HEK293 (cell line): ENCODE results near the gene CATSPERE.

ENCODE experiments used
- CTCF ChIA-PET: fragments of 350-600 bp; formaldehyde crosslinking; extraction: SDS; loops from one replicate; lab custom pipeline; 2021; ENCODE audit warnings: antibody characterized with exemption; lab: Yijun Ruan, JAX
- POLR2A ChIA-PET: fragments of 300-600 bp; formaldehyde crosslinking; extraction: SDS; loops from one replicate; lab custom pipeline; 2020; ENCODE audit warnings: antibody characterized with exemption, inconsistent platforms; lab: Yijun Ruan, JAX
- H3K27ac ChIP-seq: fragments of 200-500 bp; sonication (Bioruptor generic); 2 replicates; pipeline ENCODE4 v1.5.1; 2014; ENCODE audit warnings: low read depth, low read length, control low read depth, inconsistent platforms; ENCODE audit errors: extremely low read depth
- H3K36me3 ChIP-seq, 2 experiments: fragments of 200-500 bp in 1 of 2; sonication (Bioruptor generic) in 1 of 2; 1 replicate in 1 of 2; 2 replicates in 1 of 2; pipeline ENCODE4 v1.5.1; 2014 to 2017; ENCODE audit warnings: inconsistent platforms in 2 of 2, low read length in 2 of 2; ENCODE audit not compliant: control insufficient read depth in 2 of 2, insufficient read depth in 1 of 2
- H3K4me1 ChIP-seq: fragments of 200-500 bp; sonication (Bioruptor generic); 2 replicates; pipeline ENCODE4 v1.5.1; 2014; ENCODE audit warnings: mild to moderate bottlenecking, low read length, inconsistent platforms; ENCODE audit not compliant: control insufficient read depth, insufficient read depth
- H3K4me3 ChIP-seq: 2 replicates; pipeline ENCODE4 v1.5.1; 2011; ENCODE audit warnings: low read depth, mild to moderate bottlenecking, control low read depth, low read length, moderate library complexity
- H3K9me3 ChIP-seq: fragments of 200-500 bp; sonication (Bioruptor generic); 2 replicates; pipeline ENCODE4 v1.5.1; 2014; ENCODE audit warnings: low read depth, low read length, inconsistent platforms; ENCODE audit not compliant: control insufficient read depth, insufficient read depth
- EGR2 ChIP-seq: fragments of 450-650 bp; formaldehyde crosslinking; IDR thresholded peaks from 2 replicates; pipeline ENCODE4 v1.5.1; 2016; ENCODE audit warnings: low read depth, missing biosample characterization, missing genetic modification characterization
- SCRT2 ChIP-seq: fragments of 450-650 bp; formaldehyde crosslinking; IDR thresholded peaks from 2 replicates; pipeline ENCODE4 v1.5.1; 2016; ENCODE audit warnings: missing biosample characterization, missing genetic modification characterization
- SP3 ChIP-seq: fragments of 450-650 bp; formaldehyde crosslinking; IDR thresholded peaks from 2 replicates; pipeline ENCODE4 v1.5.1; 2016; ENCODE audit warnings: missing biosample characterization, missing genetic modification characterization
- ZEB2 ChIP-seq: fragments of 450-650 bp; formaldehyde crosslinking; IDR thresholded peaks from 2 replicates; pipeline ENCODE4 v1.5.1; 2016; ENCODE audit warnings: missing biosample characterization, missing genetic modification characterization
- ZFP69B ChIP-seq: fragments of 450-650 bp; formaldehyde crosslinking; IDR thresholded peaks from 2 replicates; pipeline ENCODE4 v1.5.1; 2016; ENCODE audit warnings: missing biosample characterization, missing genetic modification characterization
- ZNF169 ChIP-seq: fragments of 450-650 bp; formaldehyde crosslinking; IDR thresholded peaks from 2 replicates; pipeline ENCODE4 v1.5.1; 2016; ENCODE audit warnings: missing biosample characterization, missing genetic modification characterization
- ZNF266 ChIP-seq: fragments of 450-650 bp; formaldehyde crosslinking; IDR thresholded peaks from 2 replicates; pipeline ENCODE4 v1.5.1; 2016; ENCODE audit warnings: missing biosample characterization, missing genetic modification characterization, low read depth
- ZNF324 ChIP-seq: fragments of 450-650 bp; formaldehyde crosslinking; IDR thresholded peaks from 2 replicates; pipeline ENCODE4 v1.5.1; 2016; ENCODE audit warnings: missing biosample characterization, missing genetic modification characterization
- ZNF335 ChIP-seq: fragments of 450-650 bp; formaldehyde crosslinking; conservative IDR thresholded peaks from 2 replicates; pipeline ENCODE4 v1.5.1; 2016; ENCODE audit warnings: missing biosample characterization, missing genetic modification characterization
- ZNF391 ChIP-seq: fragments of 450-650 bp; formaldehyde crosslinking; IDR thresholded peaks from 2 replicates; pipeline ENCODE4 v1.5.1; 2016; ENCODE audit warnings: low read depth, missing biosample characterization, missing genetic modification characterization, borderline replicate concordance
- ZNF404 ChIP-seq: fragments of 450-650 bp; formaldehyde crosslinking; IDR thresholded peaks from 2 replicates; pipeline ENCODE4 v1.5.1; 2017; ENCODE audit warnings: missing biosample characterization, missing genetic modification characterization
- ZNF501 ChIP-seq: fragments of 450-650 bp; formaldehyde crosslinking; IDR thresholded peaks from 2 replicates; pipeline ENCODE4 v1.5.1; 2016; ENCODE audit warnings: missing biosample characterization, missing genetic modification characterization
- ZNF514 ChIP-seq: fragments of 450-650 bp; formaldehyde crosslinking; IDR thresholded peaks from 2 replicates; pipeline ENCODE4 v1.5.1; 2016; ENCODE audit warnings: missing biosample characterization, missing genetic modification characterization
- ZNF529 ChIP-seq: fragments of 450-650 bp; formaldehyde crosslinking; IDR thresholded peaks from 2 replicates; pipeline ENCODE4 v1.5.1; 2017; ENCODE audit warnings: missing genetic modification characterization, missing biosample characterization; ENCODE audit not compliant: insufficient replicate concordance
- ZNF660 ChIP-seq: fragments of 450-650 bp; IDR thresholded peaks from 2 replicates; pipeline ENCODE4 v1.5.1; 2018; ENCODE audit warnings: missing biosample characterization, mild to moderate bottlenecking, missing genetic modification characterization
- ZNF792 ChIP-seq: fragments of 450-650 bp; formaldehyde crosslinking; IDR thresholded peaks from 2 replicates; pipeline ENCODE4 v1.5.1; 2016; ENCODE audit warnings: missing biosample characterization, missing genetic modification characterization
- ZNF837 ChIP-seq: fragments of 450-650 bp; formaldehyde crosslinking; IDR thresholded peaks from 2 replicates; pipeline ENCODE4 v1.5.1; 2016; ENCODE audit warnings: missing biosample characterization, missing genetic modification characterization
- ZNF843 ChIP-seq: fragments of 450-650 bp; formaldehyde crosslinking; IDR thresholded peaks from 2 replicates; pipeline ENCODE4 v1.5.1; 2016; ENCODE audit warnings: missing biosample characterization, missing genetic modification characterization
- TF ChIP-seq, protein P1 (sequence below): fragments of 450-650 bp; formaldehyde crosslinking; IDR thresholded peaks from 2 replicates; pipeline ENCODE4 v1.5.1; 2016; ENCODE audit warnings: missing biosample characterization, missing genetic modification characterization
- TF ChIP-seq, protein P2 (sequence below): fragments of 450-650 bp; formaldehyde crosslinking; conservative IDR thresholded peaks from 2 replicates; pipeline ENCODE4 v1.5.1; 2016; ENCODE audit warnings: low read depth, missing biosample characterization, missing genetic modification characterization

The CATSPERE gene

DNA sequence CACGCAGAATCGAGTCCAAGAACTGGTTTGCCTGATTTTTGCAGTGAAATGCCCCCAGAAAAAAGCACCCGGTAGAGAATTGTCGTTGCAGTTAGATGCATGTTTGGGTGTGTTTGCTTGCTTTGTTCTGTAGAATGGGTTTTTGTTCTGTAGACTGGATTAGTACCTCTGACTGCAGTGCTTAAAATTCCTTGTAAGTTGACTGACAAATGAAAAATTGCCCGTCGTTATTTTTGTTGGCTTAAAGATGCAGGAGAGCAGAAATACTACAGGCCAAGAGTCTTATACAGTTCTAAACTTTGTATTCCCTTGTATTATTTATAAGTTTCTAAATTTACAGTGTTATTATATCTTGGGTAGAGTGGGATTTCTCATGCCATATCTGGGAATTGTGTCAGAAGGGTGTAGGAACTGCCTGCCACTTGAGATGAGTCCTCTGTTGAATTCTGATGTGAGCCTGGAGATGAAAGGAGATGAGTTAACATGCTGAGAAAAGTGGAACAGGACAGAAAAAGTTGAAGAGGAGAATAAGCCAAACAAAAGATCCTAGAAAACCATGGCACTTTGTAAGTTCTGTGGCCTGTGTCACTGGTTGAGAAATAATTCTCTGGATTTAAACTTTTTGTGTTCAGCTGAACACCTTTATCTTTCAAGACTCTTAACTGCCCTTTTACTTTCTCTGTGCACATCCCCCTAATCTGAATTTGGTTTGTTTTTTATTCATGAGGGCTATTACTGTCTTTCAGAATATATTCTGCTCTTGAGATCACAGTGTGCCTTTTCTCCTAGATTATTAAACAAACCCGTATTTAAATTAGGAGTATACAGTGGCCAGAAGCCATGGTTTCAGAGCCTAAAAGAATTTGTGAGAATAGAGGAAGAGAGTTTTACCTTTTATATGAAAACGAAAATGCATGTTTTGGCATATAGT is 193.3 kb downstream of the CATSPERE start (continued):
- TF ChIP-seq, protein P1, sequence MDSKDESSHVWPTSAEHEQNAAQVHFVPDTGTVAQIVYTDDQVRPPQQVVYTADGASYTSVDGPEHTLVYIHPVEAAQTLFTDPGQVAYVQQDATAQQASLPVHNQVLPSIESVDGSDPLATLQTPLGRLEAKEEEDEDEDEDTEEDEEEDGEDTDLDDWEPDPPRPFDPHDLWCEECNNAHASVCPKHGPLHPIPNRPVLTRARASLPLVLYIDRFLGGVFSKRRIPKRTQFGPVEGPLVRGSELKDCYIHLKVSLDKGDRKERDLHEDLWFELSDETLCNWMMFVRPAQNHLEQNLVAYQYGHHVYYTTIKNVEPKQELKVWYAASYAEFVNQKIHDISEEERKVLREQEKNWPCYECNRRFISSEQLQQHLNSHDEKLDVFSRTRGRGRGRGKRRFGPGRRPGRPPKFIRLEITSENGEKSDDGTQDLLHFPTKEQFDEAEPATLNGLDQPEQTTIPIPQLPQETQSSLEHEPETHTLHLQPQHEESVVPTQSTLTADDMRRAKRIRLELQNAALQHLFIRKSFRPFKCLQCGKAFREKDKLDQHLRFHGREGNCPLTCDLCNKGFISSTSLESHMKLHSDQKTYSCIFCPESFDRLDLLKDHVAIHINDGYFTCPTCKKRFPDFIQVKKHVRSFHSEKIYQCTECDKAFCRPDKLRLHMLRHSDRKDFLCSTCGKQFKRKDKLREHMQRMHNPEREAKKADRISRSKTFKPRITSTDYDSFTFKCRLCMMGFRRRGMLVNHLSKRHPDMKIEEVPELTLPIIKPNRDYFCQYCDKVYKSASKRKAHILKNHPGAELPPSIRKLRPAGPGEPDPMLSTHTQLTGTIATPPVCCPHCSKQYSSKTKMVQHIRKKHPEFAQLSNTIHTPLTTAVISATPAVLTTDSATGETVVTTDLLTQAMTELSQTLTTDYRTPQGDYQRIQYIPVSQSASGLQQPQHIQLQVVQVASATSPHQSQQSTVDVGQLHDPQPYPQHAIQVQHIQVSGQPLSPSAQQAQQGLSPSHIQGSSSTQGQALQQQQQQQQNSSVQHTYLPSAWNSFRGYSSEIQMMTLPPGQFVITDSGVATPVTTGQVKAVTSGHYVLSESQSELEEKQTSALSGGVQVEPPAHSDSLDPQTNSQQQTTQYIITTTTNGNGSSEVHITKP (tag by site-specific recombination) = peak; percentile 75
- TF ChIP-seq SP3 (tag by site-specific recombination) (no peak), ZNF169 (tag by site-specific recombination) (no peak), SCRT2 (tag by site-specific recombination) (peak; percentile 55), ZNF266 (no peak), ZNF514 (tag by site-specific recombination) (no peak), ZNF501 (tag by site-specific recombination) (no peak), ZEB2 (peak; percentile 45; the same call in 1 of the 2 replicates), ZNF843 (tag by site-specific recombination) (no peak), ZNF335 (tag by site-specific recombination) (no peak), ZNF792 (tag by site-specific recombination) (peak; percentile 81; the same call in 1 of the 2 replicates), ZNF324 (tag by site-specific recombination) (0 out of 2 replicates have a peak, but pooled peaks have one; percentile 25), ZFP69B (tag by site-specific recombination) (peak; percentile 3; the same call in 1 of the 2 replicates), ZNF404 (tag by site-specific recombination) (no peak), ZNF837 (no peak), ZNF529 (tag by site-specific recombination) (peak; percentile 7), ZNF391 (0 out of 2 replicates have a peak, but pooled peaks have one; percentile 1)
- TF ChIP-seq, protein P2, sequence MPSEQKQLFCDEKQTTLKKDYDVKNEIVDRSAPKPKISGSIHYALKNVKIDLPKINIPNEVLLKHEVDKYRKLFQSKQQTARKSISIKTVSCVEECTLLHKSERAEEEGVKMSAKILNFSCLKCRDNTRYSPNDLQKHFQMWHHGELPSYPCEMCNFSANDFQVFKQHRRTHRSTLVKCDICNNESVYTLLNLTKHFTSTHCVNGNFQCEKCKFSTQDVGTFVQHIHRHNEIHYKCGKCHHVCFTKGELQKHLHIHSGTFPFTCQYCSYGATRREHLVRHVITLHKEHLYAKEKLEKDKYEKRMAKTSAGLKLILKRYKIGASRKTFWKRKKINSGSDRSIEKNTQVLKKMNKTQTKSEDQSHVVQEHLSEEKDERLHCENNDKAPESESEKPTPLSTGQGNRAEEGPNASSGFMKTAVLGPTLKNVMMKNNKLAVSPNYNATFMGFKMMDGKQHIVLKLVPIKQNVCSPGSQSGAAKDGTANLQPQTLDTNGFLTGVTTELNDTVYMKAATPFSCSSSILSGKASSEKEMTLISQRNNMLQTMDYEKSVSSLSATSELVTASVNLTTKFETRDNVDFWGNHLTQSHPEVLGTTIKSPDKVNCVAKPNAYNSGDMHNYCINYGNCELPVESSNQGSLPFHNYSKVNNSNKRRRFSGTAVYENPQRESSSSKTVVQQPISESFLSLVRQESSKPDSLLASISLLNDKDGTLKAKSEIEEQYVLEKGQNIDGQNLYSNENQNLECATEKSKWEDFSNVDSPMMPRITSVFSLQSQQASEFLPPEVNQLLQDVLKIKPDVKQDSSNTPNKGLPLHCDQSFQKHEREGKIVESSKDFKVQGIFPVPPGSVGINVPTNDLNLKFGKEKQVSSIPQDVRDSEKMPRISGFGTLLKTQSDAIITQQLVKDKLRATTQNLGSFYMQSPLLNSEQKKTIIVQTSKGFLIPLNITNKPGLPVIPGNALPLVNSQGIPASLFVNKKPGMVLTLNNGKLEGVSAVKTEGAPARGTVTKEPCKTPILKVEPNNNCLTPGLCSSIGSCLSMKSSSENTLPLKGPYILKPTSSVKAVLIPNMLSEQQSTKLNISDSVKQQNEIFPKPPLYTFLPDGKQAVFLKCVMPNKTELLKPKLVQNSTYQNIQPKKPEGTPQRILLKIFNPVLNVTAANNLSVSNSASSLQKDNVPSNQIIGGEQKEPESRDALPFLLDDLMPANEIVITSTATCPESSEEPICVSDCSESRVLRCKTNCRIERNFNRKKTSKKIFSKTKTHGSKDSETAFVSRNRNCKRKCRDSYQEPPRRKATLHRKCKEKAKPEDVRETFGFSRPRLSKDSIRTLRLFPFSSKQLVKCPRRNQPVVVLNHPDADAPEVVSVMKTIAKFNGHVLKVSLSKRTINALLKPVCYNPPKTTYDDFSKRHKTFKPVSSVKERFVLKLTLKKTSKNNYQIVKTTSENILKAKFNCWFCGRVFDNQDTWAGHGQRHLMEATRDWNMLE (tag by site-specific recombination) = no peak

GRCh38 chr1:244655186-244655585 is 194.1 kb downstream of the CATSPERE start:
- TF ChIP-seq ZNF660 = peak; percentile 99
- TF ChIP-seq EGR2 = no peak
- peak overlapping the region; percentile 60; the same call in 1 of the 2 replicates for H3K4me3 ChIP-seq
- CTCF ChIA-PET = interaction anchor here (1.0 to 1.2 kb wide), 2 partner anchors 10 to 141 kb away, joined by 3 read pairs; no protein-coding TSS in a partner anchor
- peaks cover 11% of the 10 kb centered on the region; the same call in 1 of the 2 replicates for H3K4me1 ChIP-seq
- H3K36me3 ChIP-seq = peaks cover 3 to 22% of the 10 kb centered on the region in 2 experiments; a peak in 2 of 3 replicates
- POLR2A ChIA-PET = interaction anchor here (1.2 kb wide), 1 partner anchor 104 kb away, joined by 4 read pairs; no protein-coding TSS in a partner anchor
- no peak overlapping the region for H3K27ac ChIP-seq
- H3K9me3 ChIP-seq = no peaks in the 10 kb centered on the region
